ENCODE results near the gene BRD2.

DNA sequence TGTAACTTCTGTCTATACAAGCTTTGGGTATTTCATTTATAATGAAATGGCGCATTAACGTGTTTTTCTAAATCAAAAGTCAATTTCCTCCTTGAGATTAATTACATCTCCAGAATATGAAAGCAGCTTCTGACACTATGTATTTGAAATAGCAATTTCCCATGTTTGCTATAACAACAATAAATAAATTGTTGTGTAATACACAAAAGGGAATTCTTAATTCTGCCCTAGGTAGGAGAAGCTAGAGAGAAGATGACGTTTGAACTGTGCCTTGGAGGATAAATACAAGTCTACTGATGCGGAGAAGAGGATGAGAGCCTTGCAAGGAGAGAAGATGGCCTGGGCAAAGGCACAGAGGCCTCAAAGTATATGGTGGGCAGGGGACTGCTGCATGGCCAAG is 48.6 kb downstream of the BRD2 start:
- no peak for TF ChIP-seq POLR2A (IDR thresholded peaks at IDR 0.05)
- no peak for TF ChIP-seq CTCF (IDR thresholded peaks at IDR 0.05 in 4 of 5, conservative IDR thresholded peaks at IDR 0.05 in 1 of 5)
